HG03060 (cell line): Measurements from ENCODE around the gene TRIM56.
"Not testable (repeated sequence)": the region's sequence is repeated elsewhere in the genome, so short reads cannot be mapped to it uniquely, and the experiment has no call there.

Source experiments
- ATAC-seq: cut with Tn5 transposase; IDR thresholded peaks from one replicate; pipeline ENCODE4 v1.9.1; 2021; ENCODE audit warnings: low read depth, moderate number of reproducible peaks; ENCODE audit not compliant: unreplicated experiment

Gene TRIM56

GRCh38 chr7:101112233-101112632 lies 27.0 kb downstream of the TRIM56 start:
- no peak for ATAC-seq

- ATAC-seq: not testable (repeated sequence)
These were observed 27.9 kb downstream of the TRIM56 start for GRCh38 chr7:101113140-101113539.

GRCh38 chr7:101113836-101114235 lies 28.6 kb downstream of the TRIM56 start:
- ATAC-seq: no peak

- ATAC-seq: no peak
These were observed 29.2 kb downstream of the TRIM56 start for GRCh38 chr7:101114492-101114891.

- no peak for ATAC-seq
These were observed 29.9 kb downstream of the TRIM56 start for GRCh38 chr7:101115215-101115614.

GRCh38 chr7:101116898-101117297 lies 31.6 kb downstream of the TRIM56 start:
- ATAC-seq: no peak

GRCh38 chr7:101118856-101119255 lies 33.6 kb downstream of the TRIM56 start:
- ATAC-seq: no peak

GRCh38 chr7:101119876-101120275 lies 34.6 kb downstream of the TRIM56 start:
- ATAC-seq: no peak

- ATAC-seq: no peak
These were observed 35.0 kb downstream of the TRIM56 start for GRCh38 chr7:101120315-101120714.

- ATAC-seq: not testable (repeated sequence)
These were observed 36.3 kb downstream of the TRIM56 start for GRCh38 chr7:101121631-101121990.

- no peak for ATAC-seq
These were observed 37.0 kb downstream of the TRIM56 start for GRCh38 chr7:101121991-101122932.

GRCh38 chr7:101122933-101123702 lies 37.8 kb downstream of the TRIM56 start:
- no peak for ATAC-seq

- ATAC-seq: no peak
These were observed 38.4 kb downstream of the TRIM56 start for GRCh38 chr7:101123703-101124068.

GRCh38 chr7:101124376-101125056 lies 39.2 kb downstream of the TRIM56 start:
- ATAC-seq: no peak

GRCh38 chr7:101125989-101126650 lies 40.8 kb downstream of the TRIM56 start:
- no peak for ATAC-seq

- ATAC-seq: no peak
These were observed 41.6 kb downstream of the TRIM56 start, which contains the start of gene SERPINE1 for GRCh38 chr7:101126651-101127459. SERPINE1 (plus strand) TSS chr7:101127104; CDS start chr7:101128394, 1,290 bp downstream.

- ATAC-seq: no peak
These were observed 42.3 kb downstream of the TRIM56 start for GRCh38 chr7:101127460-101128039.

GRCh38 chr7:101128040-101128834 lies 43.0 kb downstream of the TRIM56 start:
- no peak for ATAC-seq
